Activated CD4-positive, alpha-beta T cell treated with anti-CD3 and anti-CD28 coated beads, Interleukin-2, amount 10 ng/mL, durations not matched to agents 7 days and 5 days (primary cell): Measurements from ENCODE around the gene CHST6. TPM values are rescaled to one million over a fixed set of nuclear protein-coding genes. Genes with fewer than 3 reads are reported as not detected.
"Not testable (repeated sequence)": the region's sequence is repeated elsewhere in the genome, so short reads cannot be mapped to it uniquely, and the experiment has no call there.

Experiments used
- CTCF ChIA-PET: fragments of 350-600 bp; sonication (Branson Sonifier 250); formaldehyde crosslinking; loops from one replicate; lab custom pipeline; 2021; ENCODE audit warnings: antibody characterized with exemption; lab: Charles Lee
- POLR2A ChIA-PET: fragments of 350-600 bp; sonication (Branson Sonifier 250); formaldehyde crosslinking; loops from one replicate; lab custom pipeline; 2021; ENCODE audit warnings: antibody characterized with exemption; lab: Charles Lee
- DNase-seq: peaks from one replicate; pipeline ENCODE4 v3.0.0-alpha.2; 2020
- H3K27ac Mint-ChIP-seq: one replicate; pipeline ENCODE4 v1.8.0; 2021; ENCODE audit warnings: mild to moderate bottlenecking, moderate library complexity, mixed read lengths
- H3K27me3 Mint-ChIP-seq: one replicate; pipeline ENCODE4 v1.8.0; 2021; ENCODE audit warnings: mixed read lengths
- H3K36me3 Mint-ChIP-seq: one replicate; pipeline ENCODE4 v1.8.0; 2021; ENCODE audit warnings: low read depth, mixed read lengths
- H3K4me1 Mint-ChIP-seq: one replicate; pipeline ENCODE4 v1.8.0; 2021; ENCODE audit warnings: mixed read lengths
- H3K4me3 Mint-ChIP-seq: one replicate; pipeline ENCODE4 v1.8.0; 2021; ENCODE audit warnings: mild to moderate bottlenecking, moderate library complexity, mixed read lengths
- H3K9me3 Mint-ChIP-seq: one replicate; pipeline ENCODE4 v1.8.0; 2021; ENCODE audit warnings: mixed read lengths
- total RNA-seq, 2 experiments: library from RNA; stranded (reverse); gene quantifications; one replicate each; pipeline ENCODE4 v1.2.3, GENCODE V29; 2021

The CHST6 gene
- total RNA-seq, 2 experiments from 2014 or later = not detected

- Mint-ChIP-seq H3K27me3 (no peaks in the 10 kb centered on the region), H3K4me1 (no peaks in the 10 kb centered on the region), H3K27ac (no peak overlapping the region), H3K9me3 (no peaks in the 10 kb centered on the region), H3K36me3 (no peaks in the 10 kb centered on the region), H3K4me3 (no peak overlapping the region)
- ChIA-PET CTCF (interaction anchor here (1.2 kb wide), 1 partner anchor 13 kb away, joined by 4 read pairs; no protein-coding TSS in a partner anchor), POLR2A (no interaction called here)
- DNase-seq = no peak
These were observed 34.0 kb upstream of the CHST6 start for GRCh38 chr16:75529056-75529905.

- ChIA-PET CTCF (no interaction called here), POLR2A (no interaction called here)
- no peaks in the 10 kb centered on the region for H3K27me3 Mint-ChIP-seq
- DNase-seq = no peak
- no peak overlapping the region for H3K27ac Mint-ChIP-seq
- H3K4me3 Mint-ChIP-seq = no peak overlapping the region
- H3K36me3 Mint-ChIP-seq = no peaks in the 10 kb centered on the region
- no peaks in the 10 kb centered on the region for H3K9me3 Mint-ChIP-seq
- H3K4me1 Mint-ChIP-seq = no peaks in the 10 kb centered on the region
These were observed 32.6 kb upstream of the CHST6 start for GRCh38 chr16:75527825-75528299.

- DNase-seq = no peak
- Mint-ChIP-seq H3K36me3 (no peaks in the 10 kb centered on the region), H3K27me3 (no peaks in the 10 kb centered on the region), H3K9me3 (no peaks in the 10 kb centered on the region), H3K4me1 (no peaks in the 10 kb centered on the region), H3K27ac (no peak overlapping the region), H3K4me3 (no peak overlapping the region)
- ChIA-PET CTCF (no interaction called here), POLR2A (no interaction called here)
These were observed 31.0 kb upstream of the CHST6 start for GRCh38 chr16:75526032-75526790.

- Mint-ChIP-seq H3K27ac (no peak overlapping the region), H3K36me3 (no peaks in the 10 kb centered on the region), H3K4me1 (peaks cover 13% of the 10 kb centered on the region), H3K27me3 (peaks cover 1% of the 10 kb centered on the region), H3K4me3 (no peak overlapping the region), H3K9me3 (no peaks in the 10 kb centered on the region)
- POLR2A ChIA-PET = no interaction called here
- DNase-seq = no peak
- CTCF ChIA-PET = interaction anchor here (1.2 to 1.5 kb wide), 2 partner anchors 22 to 47 kb away, joined by 3 read pairs; partner anchors contain the start of gene GABARAPL2
These were observed 23.9 kb upstream of the CHST6 start for GRCh38 chr16:75519175-75519574.

GRCh38 chr16:75516189-75516966, 21.1 kb upstream of the CHST6 start:
- POLR2A ChIA-PET, H3K9me3 Mint-ChIP-seq, H3K27me3 Mint-ChIP-seq, H3K36me3 Mint-ChIP-seq: not testable (repeated sequence)
- Mint-ChIP-seq H3K4me1 (peaks cover 13% of the 10 kb centered on the region), H3K4me3 (peak overlapping the region; percentile 89), H3K27ac (peak overlapping the region; percentile 62)
- CTCF ChIA-PET = interaction anchor here (0.7 to 3.2 kb wide), 20 partner anchors 12 to 148 kb away, joined by 3 to 22 read pairs (median 5); partner anchors contain the start of genes GABARAPL2, KARS1, TERF2IP and TMEM170A
- DNase-seq = peak; percentile 16

- no peak overlapping the region for H3K27ac Mint-ChIP-seq
- DNase-seq = no peak
- ChIA-PET CTCF (no interaction called here), POLR2A (no interaction called here)
- H3K27me3 Mint-ChIP-seq = peaks cover 1% of the 10 kb centered on the region
- H3K9me3 Mint-ChIP-seq = no peaks in the 10 kb centered on the region
- H3K4me3 Mint-ChIP-seq = no peak overlapping the region
- no peaks in the 10 kb centered on the region for H3K36me3 Mint-ChIP-seq
- H3K4me1 Mint-ChIP-seq = peaks cover 13% of the 10 kb centered on the region
These were observed 19.1 kb upstream of the CHST6 start for GRCh38 chr16:75514296-75514695.

GRCh38 chr16:75506574-75506973, 11.3 kb upstream of the CHST6 start:
- no peak overlapping the region for H3K27ac Mint-ChIP-seq
- CTCF ChIA-PET = interaction anchor here (0.6 to 1.4 kb wide), 2 partner anchors 9 to 243 kb away, joined by 3 read pairs; no protein-coding TSS in a partner anchor
- no peaks in the 10 kb centered on the region for H3K4me1 Mint-ChIP-seq
- no peak overlapping the region for H3K4me3 Mint-ChIP-seq
- DNase-seq = no peak
- POLR2A ChIA-PET = no interaction called here
- H3K9me3 Mint-ChIP-seq = no peaks in the 10 kb centered on the region
- no peaks in the 10 kb centered on the region for H3K36me3 Mint-ChIP-seq
- H3K27me3 Mint-ChIP-seq = peaks cover 4% of the 10 kb centered on the region

- Mint-ChIP-seq H3K4me3 (no peak overlapping the region), H3K4me1 (no peaks in the 10 kb centered on the region), H3K27me3 (peaks cover 4% of the 10 kb centered on the region), H3K9me3 (no peaks in the 10 kb centered on the region), H3K27ac (no peak overlapping the region), H3K36me3 (no peaks in the 10 kb centered on the region)
- POLR2A ChIA-PET = no interaction called here
- CTCF ChIA-PET = interaction anchor here (0.6 to 1.1 kb wide), 2 partner anchors 12 to 243 kb away, joined by 3 read pairs; no protein-coding TSS in a partner anchor
- DNase-seq = no peak
These were observed 10.9 kb upstream of the CHST6 start for GRCh38 chr16:75506107-75506506.

- DNase-seq = no peak
- no peaks in the 10 kb centered on the region for H3K9me3 Mint-ChIP-seq
- H3K4me3 Mint-ChIP-seq = no peak overlapping the region
- no peaks in the 10 kb centered on the region for H3K36me3 Mint-ChIP-seq
- no peak overlapping the region for H3K27ac Mint-ChIP-seq
- ChIA-PET POLR2A (no interaction called here), CTCF (interaction anchor here (0.6 to 1.2 kb wide), 2 partner anchors 14 to 79 kb away, joined by 4 to 7 read pairs; no protein-coding TSS in a partner anchor)
- no peaks in the 10 kb centered on the region for H3K4me1 Mint-ChIP-seq
- peaks cover 4% of the 10 kb centered on the region for H3K27me3 Mint-ChIP-seq
These were observed 8.6 kb upstream of the CHST6 start for GRCh38 chr16:75503801-75504200.

GRCh38 chr16:75502916-75503605, 7.8 kb upstream of the CHST6 start:
- no peaks in the 10 kb centered on the region for H3K4me1 Mint-ChIP-seq
- CTCF ChIA-PET = no interaction called here

GRCh38 chr16:75501820-75502219, 6.6 kb upstream of the CHST6 start:
- CTCF ChIA-PET, DNase-seq, H3K27me3 Mint-ChIP-seq, H3K36me3 Mint-ChIP-seq, H3K4me1 Mint-ChIP-seq, POLR2A ChIA-PET, H3K9me3 Mint-ChIP-seq, H3K4me3 Mint-ChIP-seq, H3K27ac Mint-ChIP-seq: not testable (repeated sequence)

More at GRCh38 chr16:75502916-75503605, 7.8 kb upstream of the CHST6 start:
- no peaks in the 10 kb centered on the region for H3K9me3 Mint-ChIP-seq
- H3K36me3 Mint-ChIP-seq = no peaks in the 10 kb centered on the region
- POLR2A ChIA-PET = no interaction called here
- no peak overlapping the region for H3K27ac Mint-ChIP-seq
- H3K27me3 Mint-ChIP-seq = peaks cover 6% of the 10 kb centered on the region
- H3K4me3 Mint-ChIP-seq = no peak overlapping the region
- DNase-seq = no peak

GRCh38 chr16:75501359-75501758, 6.1 kb upstream of the CHST6 start:
- Mint-ChIP-seq H3K36me3 (no peaks in the 10 kb centered on the region), H3K4me3 (no peak overlapping the region), H3K4me1 (no peaks in the 10 kb centered on the region), H3K27me3 (peaks cover 5% of the 10 kb centered on the region), H3K27ac (no peak overlapping the region), H3K9me3 (no peaks in the 10 kb centered on the region)
- DNase-seq = no peak
- POLR2A ChIA-PET = no interaction called here
- CTCF ChIA-PET = no interaction called here
